Measurements from ENCODE around the gene PHACTR3.

PHACTR3 gene

GRCh38 chr20:59660471-59660870 lies 56.1 kb downstream of the PHACTR3 start:
- Histone ChIP-seq H3K4me3 (ENCODE audit: low read depth in 1 of 2, low read length in 2 of 2) (no peak overlapping the region), H3K27ac (ENCODE audit: low read depth, low read length) (no peak overlapping the region), H3K36me3 (ENCODE audit: control insufficient read depth in 1 of 2, insufficient read depth in 2 of 2, low read length in 2 of 2) (no peaks in the 10 kb centered on the region), H3K9me3 (ENCODE audit: control insufficient read depth in 1 of 2, low read length in 2 of 2) (peaks cover 12 to 17% of the 10 kb centered on the region in 2 donors), H3K27me3 (ENCODE audit: control insufficient read depth in 1 of 2, insufficient read depth in 2 of 2, low read length in 2 of 2) (peaks cover 5 to 8% of the 10 kb centered on the region in 2 donors), H3K4me1 (ENCODE audit: control insufficient read depth in 1 of 2, insufficient read depth in 2 of 2, low read length in 2 of 2) (no peaks in the 10 kb centered on the region), H3K9ac (ENCODE audit: low read depth in 1 of 2, low read length in 2 of 2) (no peak overlapping the region)

DNA sequence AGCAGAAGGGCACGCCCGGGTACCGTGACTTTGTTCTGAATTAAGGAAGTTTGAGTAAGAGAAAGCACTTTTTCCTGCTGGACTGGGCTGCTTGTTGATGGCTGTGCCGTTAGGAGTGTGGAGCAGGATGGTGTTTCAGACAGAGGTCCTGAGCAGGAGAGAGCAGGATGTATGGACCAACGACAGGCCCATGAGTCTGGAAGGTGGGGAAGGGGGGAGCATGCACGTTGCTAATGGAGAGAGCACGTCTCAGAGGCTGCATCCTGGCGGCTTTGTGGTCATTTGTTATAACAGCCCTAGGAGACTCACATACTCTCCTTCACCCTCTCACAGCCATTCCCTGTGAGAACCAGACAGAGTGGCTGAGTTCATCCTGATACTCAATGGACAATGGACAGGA lies 56.8 kb downstream of the PHACTR3 start:
- Histone ChIP-seq H3K36me3 (ENCODE audit: control insufficient read depth in 1 of 2, insufficient read depth in 2 of 2, low read length in 2 of 2) (no peaks in the 10 kb centered on the region), H3K4me3 (ENCODE audit: low read depth in 1 of 2, low read length in 2 of 2) (no peak overlapping the region), H3K27me3 (ENCODE audit: control insufficient read depth in 1 of 2, insufficient read depth in 2 of 2, low read length in 2 of 2) (peaks cover 5 to 8% of the 10 kb centered on the region in 2 donors), H3K27ac (ENCODE audit: low read depth, low read length) (no peak overlapping the region), H3K4me1 (ENCODE audit: control insufficient read depth in 1 of 2, insufficient read depth in 2 of 2, low read length in 2 of 2) (no peaks in the 10 kb centered on the region), H3K9ac (ENCODE audit: low read depth in 1 of 2, low read length in 2 of 2) (no peak overlapping the region), H3K9me3 (ENCODE audit: control insufficient read depth in 1 of 2, low read length in 2 of 2) (peaks cover 12 to 17% of the 10 kb centered on the region in 2 donors)

DNA sequence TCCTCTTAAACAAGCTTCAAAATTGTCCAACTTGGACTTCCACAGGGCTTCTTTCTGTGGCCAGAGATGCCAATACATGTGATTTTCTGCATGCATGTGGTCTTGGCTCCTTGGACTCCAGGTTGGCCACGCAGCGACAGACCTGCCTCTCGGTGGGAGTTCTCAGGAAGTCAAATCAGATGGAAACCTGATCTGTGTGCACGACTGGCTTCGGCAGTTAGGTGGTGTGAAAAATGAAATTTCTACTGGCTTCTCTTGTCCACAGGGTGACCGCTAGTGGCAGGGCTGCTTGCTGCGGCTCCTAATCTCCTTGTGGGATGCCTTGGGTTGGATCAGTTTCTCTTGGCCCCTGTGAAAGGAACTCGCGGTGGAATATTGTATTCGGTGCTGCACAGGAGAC lies 57.3 kb downstream of the PHACTR3 start:
- Histone ChIP-seq H3K4me3 (ENCODE audit: low read depth in 1 of 2, low read length in 2 of 2) (no peak overlapping the region), H3K27ac (ENCODE audit: low read depth, low read length) (no peak overlapping the region), H3K4me1 (ENCODE audit: control insufficient read depth in 1 of 2, insufficient read depth in 2 of 2, low read length in 2 of 2) (no peaks in the 10 kb centered on the region), H3K27me3 (ENCODE audit: control insufficient read depth in 1 of 2, insufficient read depth in 2 of 2, low read length in 2 of 2) (peaks cover 5 to 8% of the 10 kb centered on the region in 2 donors), H3K9ac (ENCODE audit: low read depth in 1 of 2, low read length in 2 of 2) (no peak overlapping the region), H3K9me3 (ENCODE audit: control insufficient read depth in 1 of 2, low read length in 2 of 2) (peaks cover 12 to 17% of the 10 kb centered on the region in 2 donors), H3K36me3 (ENCODE audit: control insufficient read depth in 1 of 2, insufficient read depth in 2 of 2, low read length in 2 of 2) (no peaks in the 10 kb centered on the region)

GRCh38 chr20:59662161-59662560 lies 57.8 kb downstream of the PHACTR3 start:
- peaks cover 5 to 8% of the 10 kb centered on the region in 2 donors for H3K27me3 ChIP-seq (ENCODE audit: control insufficient read depth in 1 of 2, insufficient read depth in 2 of 2, low read length in 2 of 2)
- H3K27ac ChIP-seq (ENCODE audit: low read depth, low read length), result no peak overlapping the region
- no peaks in the 10 kb centered on the region for H3K4me1 ChIP-seq (ENCODE audit: control insufficient read depth in 1 of 2, insufficient read depth in 2 of 2, low read length in 2 of 2)
- peaks cover 9 to 13% of the 10 kb centered on the region in 2 donors for H3K9me3 ChIP-seq (ENCODE audit: control insufficient read depth in 1 of 2, low read length in 2 of 2)
- H3K4me3 ChIP-seq (ENCODE audit: low read depth in 1 of 2, low read length in 2 of 2), result no peak overlapping the region
- H3K36me3 ChIP-seq (ENCODE audit: control insufficient read depth in 1 of 2, insufficient read depth in 2 of 2, low read length in 2 of 2), result no peaks in the 10 kb centered on the region
- H3K9ac ChIP-seq (ENCODE audit: low read depth in 1 of 2, low read length in 2 of 2), result no peak overlapping the region

DNA sequence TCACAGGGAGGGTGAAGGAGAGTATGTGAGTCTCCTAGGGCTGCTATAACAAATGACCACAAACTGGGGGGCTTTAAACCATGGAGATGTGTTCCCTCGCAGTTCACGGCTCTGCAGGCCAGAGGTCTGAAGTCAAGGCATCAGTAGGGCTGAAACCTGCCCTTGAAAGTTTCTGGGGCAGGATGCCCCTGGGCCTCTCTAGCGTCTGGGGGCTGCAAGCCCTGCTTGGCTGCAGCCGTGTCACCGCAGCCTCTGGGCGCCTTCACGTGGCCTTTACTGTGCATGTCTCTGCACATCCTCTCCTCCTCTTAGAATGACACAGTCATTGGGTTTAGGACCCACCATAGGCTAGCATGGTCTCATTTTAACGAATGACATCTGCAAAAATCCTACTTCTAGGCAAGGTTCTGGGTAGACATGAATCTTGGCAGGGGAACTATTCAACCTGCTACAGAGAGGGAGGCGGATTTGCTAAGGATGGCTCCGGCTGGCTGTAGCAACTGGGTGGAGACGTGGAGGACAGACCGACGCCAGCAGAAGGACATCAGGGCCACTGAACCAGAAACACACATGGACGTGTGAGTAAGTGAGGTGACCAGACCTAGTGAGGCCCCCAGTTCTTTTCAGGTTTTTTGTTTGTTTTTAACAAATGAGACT lies 58.6 kb downstream of the PHACTR3 start:
- H3K9ac ChIP-seq (ENCODE audit: low read depth in 1 of 2, low read length in 2 of 2), result no peak overlapping the region
- no peaks in the 10 kb centered on the region for H3K4me1 ChIP-seq (ENCODE audit: control insufficient read depth in 1 of 2, insufficient read depth in 2 of 2, low read length in 2 of 2)
- H3K36me3 ChIP-seq (ENCODE audit: control insufficient read depth in 1 of 2, insufficient read depth in 2 of 2, low read length in 2 of 2), result no peaks in the 10 kb centered on the region
- peaks cover 5 to 8% of the 10 kb centered on the region in 2 donors for H3K27me3 ChIP-seq (ENCODE audit: control insufficient read depth in 1 of 2, insufficient read depth in 2 of 2, low read length in 2 of 2)
- H3K9me3 ChIP-seq (ENCODE audit: control insufficient read depth in 1 of 2, low read length in 2 of 2), result peaks cover 1 to 6% of the 10 kb centered on the region in 2 donors
- H3K4me3 ChIP-seq (ENCODE audit: low read depth in 1 of 2, low read length in 2 of 2), result no peak overlapping the region
- no peak overlapping the region for H3K27ac ChIP-seq (ENCODE audit: low read depth, low read length)

GRCh38 chr20:59663513-59664060 lies 59.2 kb downstream of the PHACTR3 start:
- H3K4me3 ChIP-seq (ENCODE audit: low read depth in 1 of 2, low read length in 2 of 2), result no peak overlapping the region
- no peak overlapping the region for H3K27ac ChIP-seq (ENCODE audit: low read depth, low read length)
- no peak overlapping the region for H3K9ac ChIP-seq (ENCODE audit: low read depth in 1 of 2, low read length in 2 of 2)
- H3K36me3 ChIP-seq (ENCODE audit: control insufficient read depth in 1 of 2, insufficient read depth in 2 of 2, low read length in 2 of 2), result no peaks in the 10 kb centered on the region
- H3K4me1 ChIP-seq (ENCODE audit: control insufficient read depth in 1 of 2, insufficient read depth in 2 of 2, low read length in 2 of 2), result no peaks in the 10 kb centered on the region
- peaks cover 1 to 2% of the 10 kb centered on the region in 2 donors for H3K9me3 ChIP-seq (ENCODE audit: control insufficient read depth in 1 of 2, low read length in 2 of 2)
- peaks cover 5 to 8% of the 10 kb centered on the region in 2 donors for H3K27me3 ChIP-seq (ENCODE audit: control insufficient read depth in 1 of 2, insufficient read depth in 2 of 2, low read length in 2 of 2)

DNA sequence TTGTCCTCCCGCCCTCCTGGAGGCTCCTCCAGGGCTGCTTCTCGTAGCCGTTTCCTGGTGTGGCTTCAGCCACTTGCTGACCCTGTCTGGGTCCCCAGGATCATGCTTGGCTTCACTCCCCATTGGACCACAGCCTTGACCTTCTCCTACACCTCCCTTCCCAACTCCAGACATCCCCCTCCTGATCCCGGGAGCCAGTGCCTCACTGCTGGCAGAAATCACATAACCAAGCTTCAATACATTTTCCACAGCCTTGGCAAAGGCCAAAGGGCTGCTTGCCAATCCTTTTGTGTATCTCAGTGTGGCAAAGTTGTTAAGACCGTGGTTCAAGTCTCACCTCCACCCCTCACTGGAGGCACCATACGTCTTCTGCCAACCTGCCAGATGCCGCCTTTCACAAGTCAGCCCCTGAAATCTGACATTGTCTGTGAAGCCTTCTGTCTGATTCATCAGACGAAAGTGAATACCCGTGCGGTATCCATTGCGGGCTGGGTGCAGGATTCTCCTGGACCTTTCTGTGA lies 60.1 kb downstream of the PHACTR3 start:
- Histone ChIP-seq H3K27ac (ENCODE audit: low read depth, low read length) (no peak overlapping the region), H3K4me3 (ENCODE audit: low read depth in 1 of 2, low read length in 2 of 2) (no peak overlapping the region), H3K27me3 (ENCODE audit: control insufficient read depth in 1 of 2, insufficient read depth in 2 of 2, low read length in 2 of 2) (peaks cover 5 to 8% of the 10 kb centered on the region in 2 donors), H3K36me3 (ENCODE audit: control insufficient read depth in 1 of 2, insufficient read depth in 2 of 2, low read length in 2 of 2) (no peaks in the 10 kb centered on the region), H3K9me3 (ENCODE audit: control insufficient read depth in 1 of 2, low read length in 2 of 2) (peaks cover 0 to 1% of the 10 kb centered on the region in 2 donors), H3K4me1 (ENCODE audit: control insufficient read depth in 1 of 2, insufficient read depth in 2 of 2, low read length in 2 of 2) (no peaks in the 10 kb centered on the region), H3K9ac (ENCODE audit: low read depth in 1 of 2, low read length in 2 of 2) (no peak overlapping the region)

- no peak overlapping the region for H3K27ac ChIP-seq (ENCODE audit: low read depth, low read length)
- no peaks in the 10 kb centered on the region for H3K9me3 ChIP-seq (ENCODE audit: control insufficient read depth in 1 of 2, low read length in 2 of 2)
- H3K9ac ChIP-seq (ENCODE audit: low read depth in 1 of 2, low read length in 2 of 2), result no peak overlapping the region
- H3K4me3 ChIP-seq (ENCODE audit: low read depth in 1 of 2, low read length in 2 of 2), result no peak overlapping the region
- H3K27me3 ChIP-seq (ENCODE audit: control insufficient read depth in 1 of 2, insufficient read depth in 2 of 2, low read length in 2 of 2), result peaks cover 4 to 8% of the 10 kb centered on the region in 2 donors
- no peaks in the 10 kb centered on the region for H3K36me3 ChIP-seq (ENCODE audit: control insufficient read depth in 1 of 2, insufficient read depth in 2 of 2, low read length in 2 of 2)
- H3K4me1 ChIP-seq (ENCODE audit: control insufficient read depth in 1 of 2, insufficient read depth in 2 of 2, low read length in 2 of 2), result no peaks in the 10 kb centered on the region
Observed at GRCh38 chr20:59665656-59666555, 61.6 kb downstream of the PHACTR3 start.

- H3K4me1 ChIP-seq (ENCODE audit: control insufficient read depth in 1 of 2, insufficient read depth in 2 of 2, low read length in 2 of 2), result no peaks in the 10 kb centered on the region
- H3K27me3 ChIP-seq (ENCODE audit: control insufficient read depth in 1 of 2, insufficient read depth in 2 of 2, low read length in 2 of 2), result peaks cover 0 to 5% of the 10 kb centered on the region in 2 donors
- no peaks in the 10 kb centered on the region for H3K9me3 ChIP-seq (ENCODE audit: control insufficient read depth in 1 of 2, low read length in 2 of 2)
- no peak overlapping the region for H3K27ac ChIP-seq (ENCODE audit: low read depth, low read length)
- H3K9ac ChIP-seq (ENCODE audit: low read depth in 1 of 2, low read length in 2 of 2), result no peak overlapping the region
- H3K4me3 ChIP-seq (ENCODE audit: low read depth in 1 of 2, low read length in 2 of 2), result no peak overlapping the region
- H3K36me3 ChIP-seq (ENCODE audit: control insufficient read depth in 1 of 2, insufficient read depth in 2 of 2, low read length in 2 of 2), result no peaks in the 10 kb centered on the region
Observed at GRCh38 chr20:59666586-59666985, 62.2 kb downstream of the PHACTR3 start.

DNA sequence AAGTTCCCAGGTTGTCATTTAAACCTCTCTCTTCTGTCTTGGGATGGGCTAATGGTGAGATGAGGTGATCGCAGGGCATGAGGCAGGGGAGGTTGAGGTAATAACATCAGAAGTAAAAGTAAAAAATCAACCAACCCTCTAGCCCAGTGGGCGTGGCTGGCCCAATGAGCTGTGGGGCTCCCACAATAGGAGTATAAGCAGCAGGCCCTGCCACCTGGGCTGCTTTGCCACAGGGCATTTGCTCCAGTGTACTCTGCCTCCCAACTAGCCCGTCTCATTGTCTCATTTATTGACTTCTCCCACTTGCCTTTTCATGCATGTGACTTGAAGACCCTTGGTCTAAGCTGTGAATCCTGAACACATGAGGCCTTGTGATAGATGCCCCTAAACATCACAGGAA lies 62.8 kb downstream of the PHACTR3 start:
- no peaks in the 10 kb centered on the region for H3K4me1 ChIP-seq (ENCODE audit: control insufficient read depth in 1 of 2, insufficient read depth in 2 of 2, low read length in 2 of 2)
- H3K4me3 ChIP-seq (ENCODE audit: low read depth in 1 of 2, low read length in 2 of 2), result no peak overlapping the region
- no peak overlapping the region for H3K9ac ChIP-seq (ENCODE audit: low read depth in 1 of 2, low read length in 2 of 2)
- H3K27me3 ChIP-seq (ENCODE audit: control insufficient read depth in 1 of 2, insufficient read depth in 2 of 2, low read length in 2 of 2), result no peaks in the 10 kb centered on the region
- no peaks in the 10 kb centered on the region for H3K9me3 ChIP-seq (ENCODE audit: control insufficient read depth in 1 of 2, low read length in 2 of 2)
- H3K36me3 ChIP-seq (ENCODE audit: control insufficient read depth in 1 of 2, insufficient read depth in 2 of 2, low read length in 2 of 2), result no peaks in the 10 kb centered on the region
- no peak overlapping the region for H3K27ac ChIP-seq (ENCODE audit: low read depth, low read length)
